ENCODE results near the gene HOXD8.

DNA sequence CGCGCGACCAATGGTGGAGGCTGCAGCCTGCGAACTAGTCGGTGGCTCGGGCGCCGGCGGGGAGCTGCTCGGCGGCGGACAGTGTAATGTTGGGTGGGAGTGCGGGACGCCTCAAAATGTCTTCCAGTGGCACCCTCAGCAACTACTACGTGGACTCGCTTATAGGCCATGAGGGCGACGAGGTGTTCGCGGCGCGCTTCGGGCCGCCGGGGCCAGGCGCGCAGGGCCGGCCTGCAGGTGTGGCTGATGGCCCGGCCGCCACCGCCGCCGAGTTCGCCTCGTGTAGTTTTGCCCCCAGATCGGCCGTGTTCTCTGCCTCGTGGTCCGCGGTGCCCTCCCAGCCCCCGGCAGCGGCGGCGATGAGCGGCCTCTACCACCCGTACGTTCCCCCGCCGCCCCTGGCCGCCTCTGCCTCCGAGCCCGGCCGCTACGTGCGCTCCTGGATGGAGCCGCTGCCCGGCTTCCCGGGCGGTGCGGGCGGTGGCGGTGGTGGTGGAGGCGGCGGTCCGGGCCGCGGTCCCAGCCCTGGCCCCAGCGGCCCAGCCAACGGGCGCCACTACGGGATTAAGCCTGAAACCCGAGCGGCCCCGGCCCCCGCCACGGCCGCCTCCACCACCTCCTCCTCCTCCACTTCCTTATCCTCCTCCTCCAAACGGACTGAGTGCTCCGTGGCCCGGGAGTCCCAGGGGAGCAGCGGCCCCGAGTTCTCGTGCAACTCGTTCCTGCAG is 6.7 kb upstream of the HOXD8 start, which contains the start of gene HOXD9:
- no peak for TF ChIP-seq RAD21 (IDR thresholded peaks at IDR 0.05 in 1 of 2, conservative IDR thresholded peaks at IDR 0.05 in 1 of 2; ENCODE audit: low read depth in 2 of 2, low read length in 2 of 2)
- no peak for TF ChIP-seq POLR2A (IDR thresholded peaks at IDR 0.05; ENCODE audit: control extremely low read depth in 1 of 2, low read depth in 2 of 2, low read length in 2 of 2)
- no peak for TF ChIP-seq JUN (IDR thresholded peaks at IDR 0.05; ENCODE audit: low read depth, low read length)
- TF ChIP-seq, protein P1, sequence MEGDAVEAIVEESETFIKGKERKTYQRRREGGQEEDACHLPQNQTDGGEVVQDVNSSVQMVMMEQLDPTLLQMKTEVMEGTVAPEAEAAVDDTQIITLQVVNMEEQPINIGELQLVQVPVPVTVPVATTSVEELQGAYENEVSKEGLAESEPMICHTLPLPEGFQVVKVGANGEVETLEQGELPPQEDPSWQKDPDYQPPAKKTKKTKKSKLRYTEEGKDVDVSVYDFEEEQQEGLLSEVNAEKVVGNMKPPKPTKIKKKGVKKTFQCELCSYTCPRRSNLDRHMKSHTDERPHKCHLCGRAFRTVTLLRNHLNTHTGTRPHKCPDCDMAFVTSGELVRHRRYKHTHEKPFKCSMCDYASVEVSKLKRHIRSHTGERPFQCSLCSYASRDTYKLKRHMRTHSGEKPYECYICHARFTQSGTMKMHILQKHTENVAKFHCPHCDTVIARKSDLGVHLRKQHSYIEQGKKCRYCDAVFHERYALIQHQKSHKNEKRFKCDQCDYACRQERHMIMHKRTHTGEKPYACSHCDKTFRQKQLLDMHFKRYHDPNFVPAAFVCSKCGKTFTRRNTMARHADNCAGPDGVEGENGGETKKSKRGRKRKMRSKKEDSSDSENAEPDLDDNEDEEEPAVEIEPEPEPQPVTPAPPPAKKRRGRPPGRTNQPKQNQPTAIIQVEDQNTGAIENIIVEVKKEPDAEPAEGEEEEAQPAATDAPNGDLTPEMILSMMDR (IDR thresholded peaks at IDR 0.05; ENCODE audit: control extremely low read depth in 1 of 3, insufficient read depth in 1 of 3, low read depth in 1 of 3, low read length in 3 of 3), result no peak
- TF ChIP-seq EP300 (IDR thresholded peaks at IDR 0.05; ENCODE audit: borderline replicate concordance in 1 of 2, low read depth in 2 of 2, low read length in 2 of 2), result no peak
- TF ChIP-seq SP2 (IDR thresholded peaks at IDR 0.05; ENCODE audit: low read length), result no peak
- TF ChIP-seq CHD1 (IDR thresholded peaks at IDR 0.05; ENCODE audit: low read depth, low read length), result no peak
- no peak for TF ChIP-seq RFX5 (IDR thresholded peaks at IDR 0.05; ENCODE audit: borderline replicate concordance, low read depth, low read length)
- no peak for TF ChIP-seq YY1 (IDR thresholded peaks at IDR 0.05; ENCODE audit: low read depth, low read length)
